Loucy (cell line): ENCODE measurements around the gene SELENON.

ENCODE experiments used
- H2AFZ ChIP-seq: fragments of 200-600 bp; sonication (generic); 2 replicates; pipeline ENCODE4 v1.6.0; 2016; ENCODE audit warnings: antibody characterized with exemption, mild to moderate bottlenecking, low read length, moderate library complexity
- H3F3A ChIP-seq: fragments of 200-600 bp; 2 replicates; pipeline ENCODE4 v1.6.0; 2016; ENCODE audit warnings: antibody characterized with exemption, low read depth, mild to moderate bottlenecking
- H3K27me3 ChIP-seq: fragments of 200-600 bp; sonication (generic); 2 replicates; pipeline ENCODE4 v1.6.1; 2014; ENCODE audit warnings: low read length, mild to moderate bottlenecking; ENCODE audit not compliant: insufficient read depth, poor library complexity, severe bottlenecking
- H3K36me3 ChIP-seq: fragments of 200-600 bp; sonication (generic); 2 replicates; pipeline ENCODE4 v1.6.1; 2016; ENCODE audit warnings: low read length; ENCODE audit not compliant: insufficient read depth
- H3K4me1 ChIP-seq: fragments of 200-600 bp; sonication (generic); 2 replicates; pipeline ENCODE4 v1.5.1; 2014; ENCODE audit warnings: low read length, mild to moderate bottlenecking; ENCODE audit not compliant: insufficient read depth, poor library complexity, severe bottlenecking
- H3K4me2 ChIP-seq: fragments of 200-600 bp; sonication (generic); 2 replicates; pipeline ENCODE4 v1.6.0; 2014; ENCODE audit warnings: antibody characterized with exemption, low read length, low read depth, mild to moderate bottlenecking; ENCODE audit not compliant: poor library complexity, severe bottlenecking
- H3K4me3 ChIP-seq: fragments of 200-600 bp; sonication (generic); 2 replicates; pipeline ENCODE4 v1.5.1; 2014; ENCODE audit warnings: low read length, mild to moderate bottlenecking, mixed read lengths; ENCODE audit not compliant: poor library complexity, severe bottlenecking
- H3K79me2 ChIP-seq: fragments of 200-600 bp; sonication (generic); 2 replicates; pipeline ENCODE4 v1.6.1; 2014; ENCODE audit warnings: low read length; ENCODE audit not compliant: insufficient read depth
- H3K9ac ChIP-seq: fragments of 200-600 bp; sonication (generic); 2 replicates; pipeline ENCODE4 v1.6.0; 2014; ENCODE audit warnings: mild to moderate bottlenecking, low read depth, low read length, moderate library complexity; ENCODE audit not compliant: poor library complexity, severe bottlenecking
- H3K9me2 ChIP-seq: fragments of 200-600 bp; sonication (generic); replicated peaks from 2 replicates; pipeline ENCODE4 v1.6.1; 2016; ENCODE audit warnings: low read depth, low read length, mixed read lengths
- H3K9me3 ChIP-seq: fragments of 200-600 bp; sonication (generic); 2 replicates; pipeline ENCODE4 v1.6.1; 2014; ENCODE audit warnings: mild to moderate bottlenecking, antibody characterized with exemption, low read length, low read depth; ENCODE audit not compliant: insufficient read depth
- H4K20me1 ChIP-seq: fragments of 200-600 bp; sonication (generic); 2 replicates; pipeline ENCODE4 v1.6.0; 2014; ENCODE audit warnings: antibody characterized with exemption, low read length, mild to moderate bottlenecking; ENCODE audit not compliant: insufficient read depth, poor library complexity, severe bottlenecking
- EZH2phosphoT487 ChIP-seq: fragments of 200-600 bp; IDR thresholded peaks from 2 replicates; pipeline ENCODE4 v1.6.1; 2018; ENCODE audit warnings: antibody characterized with exemption, mild to moderate bottlenecking, moderate library complexity, borderline replicate concordance
- TF ChIP-seq, protein P1 (sequence below): fragments of 200-600 bp; sonication (generic); conservative IDR thresholded peaks from 2 replicates; pipeline ENCODE4 v1.5.1; 2014; ENCODE audit warnings: mild to moderate bottlenecking, antibody characterized with exemption, low read length

SELENON gene

DNA sequence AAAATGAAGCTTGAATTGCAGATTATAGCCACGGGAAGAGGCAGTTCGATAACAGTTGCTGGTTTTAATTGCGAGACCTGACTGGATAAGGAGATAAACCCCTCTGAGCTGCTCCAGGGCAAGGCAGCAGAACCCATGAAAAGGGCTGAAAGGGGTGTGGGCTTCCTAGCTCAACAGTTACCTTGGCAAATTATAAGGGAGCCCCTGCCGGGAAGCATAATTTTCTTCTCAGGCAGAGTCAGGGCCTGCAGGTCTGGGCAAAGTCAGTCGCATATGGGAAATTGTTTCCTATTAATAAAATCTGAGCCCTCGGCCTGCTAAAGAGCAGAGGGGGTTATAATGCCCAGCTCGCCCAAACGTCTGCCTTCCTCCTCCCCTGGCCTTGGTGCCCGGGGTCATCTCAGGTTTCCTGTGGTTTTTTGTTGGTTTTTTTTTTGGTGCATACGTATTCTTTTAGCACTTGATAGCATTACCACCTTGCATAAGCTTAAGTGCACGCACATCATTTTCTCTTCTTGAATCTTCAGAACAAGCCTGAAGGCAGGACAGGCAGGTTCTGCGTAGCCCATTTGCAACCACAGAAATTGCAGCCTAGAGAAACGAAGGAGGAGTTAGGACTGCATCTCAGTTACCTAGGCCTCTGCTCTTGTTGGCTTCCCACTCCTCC is 33.9 kb upstream of the SELENON start:
- peak overlapping the region; percentile 45 for H3K9ac ChIP-seq
- H2AFZ ChIP-seq, result no peak overlapping the region
- no peaks in the 10 kb centered on the region for H4K20me1 ChIP-seq
- H3F3A ChIP-seq, result 0 out of 2 replicates have a peak, but pooled peaks cover 3% of the 10 kb centered on the region
- peak overlapping the region; percentile 27 for H3K4me3 ChIP-seq
- no peaks in the 10 kb centered on the region for H3K9me2 ChIP-seq
- H3K36me3 ChIP-seq, result no peaks in the 10 kb centered on the region
- H3K4me2 ChIP-seq, result peak overlapping the region; percentile 61
- TF ChIP-seq EZH2phosphoT487, result no peak
- TF ChIP-seq, protein P1, sequence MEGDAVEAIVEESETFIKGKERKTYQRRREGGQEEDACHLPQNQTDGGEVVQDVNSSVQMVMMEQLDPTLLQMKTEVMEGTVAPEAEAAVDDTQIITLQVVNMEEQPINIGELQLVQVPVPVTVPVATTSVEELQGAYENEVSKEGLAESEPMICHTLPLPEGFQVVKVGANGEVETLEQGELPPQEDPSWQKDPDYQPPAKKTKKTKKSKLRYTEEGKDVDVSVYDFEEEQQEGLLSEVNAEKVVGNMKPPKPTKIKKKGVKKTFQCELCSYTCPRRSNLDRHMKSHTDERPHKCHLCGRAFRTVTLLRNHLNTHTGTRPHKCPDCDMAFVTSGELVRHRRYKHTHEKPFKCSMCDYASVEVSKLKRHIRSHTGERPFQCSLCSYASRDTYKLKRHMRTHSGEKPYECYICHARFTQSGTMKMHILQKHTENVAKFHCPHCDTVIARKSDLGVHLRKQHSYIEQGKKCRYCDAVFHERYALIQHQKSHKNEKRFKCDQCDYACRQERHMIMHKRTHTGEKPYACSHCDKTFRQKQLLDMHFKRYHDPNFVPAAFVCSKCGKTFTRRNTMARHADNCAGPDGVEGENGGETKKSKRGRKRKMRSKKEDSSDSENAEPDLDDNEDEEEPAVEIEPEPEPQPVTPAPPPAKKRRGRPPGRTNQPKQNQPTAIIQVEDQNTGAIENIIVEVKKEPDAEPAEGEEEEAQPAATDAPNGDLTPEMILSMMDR, result no peak
- H3K27me3 ChIP-seq, result peaks cover 11% of the 10 kb centered on the region
- no peaks in the 10 kb centered on the region for H3K9me3 ChIP-seq
- H3K4me1 ChIP-seq, result peaks cover 27% of the 10 kb centered on the region
- no peaks in the 10 kb centered on the region for H3K79me2 ChIP-seq

GRCh38 chr1:25766721-25767436 is 33.1 kb upstream of the SELENON start:
- H3K27me3 ChIP-seq, result peaks cover 17% of the 10 kb centered on the region
- no peaks in the 10 kb centered on the region for H3K9me2 ChIP-seq
- no peaks in the 10 kb centered on the region for H3K36me3 ChIP-seq
- H3K9me3 ChIP-seq, result no peaks in the 10 kb centered on the region
- no peaks in the 10 kb centered on the region for H4K20me1 ChIP-seq
- peak overlapping the region; percentile 27 for H3K4me3 ChIP-seq
- 0 out of 2 replicates have a peak, but pooled peaks cover 3% of the 10 kb centered on the region for H3F3A ChIP-seq
- peak overlapping the region; percentile 61 for H3K4me2 ChIP-seq
- no peaks in the 10 kb centered on the region for H3K79me2 ChIP-seq
- no peak overlapping the region for H2AFZ ChIP-seq
- TF ChIP-seq EZH2phosphoT487, result no peak
- TF ChIP-seq, protein P1, result no peak
- peak overlapping the region; percentile 22 for H3K9ac ChIP-seq
- H3K4me1 ChIP-seq, result peaks cover 35% of the 10 kb centered on the region

DNA sequence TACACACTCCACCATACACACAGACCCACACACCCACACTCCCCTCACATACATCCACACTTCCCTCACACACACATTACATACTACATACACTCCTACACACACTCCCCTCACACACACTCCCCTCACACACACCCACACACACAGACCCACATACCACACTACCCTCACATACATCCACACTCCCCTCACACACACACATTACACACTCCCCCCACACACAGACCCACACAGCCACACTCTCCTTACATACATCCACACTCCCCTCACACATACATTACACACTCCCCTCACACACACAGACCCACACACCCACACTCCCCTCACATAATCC is 32.6 kb upstream of the SELENON start:
- no peak for TF ChIP-seq EZH2phosphoT487
- TF ChIP-seq, protein P1, result no peak
- Histone ChIP-seq H3K4me2 (no peak overlapping the region), H3K27me3 (peaks cover 23% of the 10 kb centered on the region), H3K9me2 (no peaks in the 10 kb centered on the region), H3K4me1 (peaks cover 36% of the 10 kb centered on the region), H3K9me3 (no peaks in the 10 kb centered on the region), H3K79me2 (no peaks in the 10 kb centered on the region), H3K9ac (no peak overlapping the region), H3K36me3 (no peaks in the 10 kb centered on the region), H2AFZ (no peak overlapping the region), H3K4me3 (no peak overlapping the region), H3F3A (0 out of 2 replicates have a peak, but pooled peaks cover 3% of the 10 kb centered on the region), H4K20me1 (no peaks in the 10 kb centered on the region)
